GM23338 (cell line): ENCODE data around the gene TXNL4A. TPM values are rescaled to one million over a fixed set of nuclear protein-coding genes. Genes with fewer than 3 reads are reported as not detected.

ENCODE experiments used
- ATAC-seq: fragments of 200-7000 bp; cut with Tn5 transposase; 3 replicates; pipeline ENCODE4 v1.9.1; 2020
- DNase-seq: peaks from one replicate; pipeline ENCODE4 v3.0.0-alpha.2; 2015; ENCODE audit warnings: low spot score
- H2AFZ ChIP-seq: fragments of 200-600 bp; sonication (generic); 2 replicates; pipeline ENCODE4 v1.8.0; 2016; ENCODE audit warnings: antibody characterized with exemption, mild to moderate bottlenecking, moderate library complexity
- H3F3A ChIP-seq: fragments of 200-600 bp; sonication (generic); replicated peaks from 2 replicates; pipeline ENCODE4 v1.8.0; 2017; ENCODE audit warnings: antibody characterized with exemption, mixed run types, low read depth
- H3K27ac ChIP-seq: fragments of 200-600 bp; sonication (generic); 2 replicates; pipeline ENCODE4 v1.6.1; 2016; ENCODE audit warnings: low read depth
- H3K27me3 ChIP-seq: fragments of 200-600 bp; sonication (generic); 2 replicates; pipeline ENCODE4 v1.8.0; 2016; ENCODE audit warnings: mild to moderate bottlenecking, mixed run types, moderate library complexity; ENCODE audit not compliant: insufficient read depth
- H3K36me3 ChIP-seq: fragments of 200-600 bp; sonication (generic); 2 replicates; pipeline ENCODE4 v1.8.0; 2016; ENCODE audit warnings: mild to moderate bottlenecking; ENCODE audit not compliant: insufficient read depth
- H3K4me1 ChIP-seq: fragments of 200-600 bp; sonication (generic); 2 replicates; pipeline ENCODE4 v1.8.0; 2016; ENCODE audit warnings: mild to moderate bottlenecking, moderate library complexity; ENCODE audit not compliant: insufficient read depth
- H3K4me2 ChIP-seq: fragments of 200-600 bp; sonication (generic); 2 replicates; pipeline ENCODE4 v1.7.1; 2017; ENCODE audit warnings: mixed run types
- H3K4me3 ChIP-seq: fragments of 200-600 bp; sonication (generic); 2 replicates; pipeline ENCODE4 v1.6.1; 2016; ENCODE audit warnings: mixed run types
- H3K79me2 ChIP-seq: fragments of 200-600 bp; sonication (generic); replicated peaks from 2 replicates; pipeline ENCODE4 v1.8.0; 2017; ENCODE audit warnings: mild to moderate bottlenecking; ENCODE audit not compliant: insufficient read depth
- H3K9me2 ChIP-seq: fragments of 200-600 bp; sonication (generic); 2 replicates; pipeline ENCODE4 v1.8.0; 2017; ENCODE audit not compliant: insufficient read depth
- H4K20me1 ChIP-seq: fragments of 200-600 bp; sonication (generic); replicated peaks from 2 replicates; pipeline ENCODE4 v1.8.0; 2017; ENCODE audit warnings: mild to moderate bottlenecking; ENCODE audit not compliant: insufficient read depth
- H3K27ac Mint-ChIP-seq: 2 replicates; pipeline ENCODE4 v1.8.0; 2020; ENCODE audit warnings: inconsistent platforms, mild to moderate bottlenecking, moderate library complexity, mixed read lengths
- H3K27me3 Mint-ChIP-seq: 3 replicates; pipeline ENCODE4 v1.8.0; 2022; ENCODE audit warnings: low read depth, mild to moderate bottlenecking, moderate library complexity, mixed read lengths, inconsistent platforms; ENCODE audit not compliant: insufficient read depth, poor library complexity
- H3K36me3 Mint-ChIP-seq: 3 replicates; pipeline ENCODE4 v1.8.0; 2021; ENCODE audit warnings: low read depth, mild to moderate bottlenecking, inconsistent platforms, moderate library complexity, mixed read lengths
- H3K4me1 Mint-ChIP-seq: 3 replicates; pipeline ENCODE4 v1.8.0; 2020; ENCODE audit warnings: mild to moderate bottlenecking, inconsistent platforms, mixed read lengths
- H3K4me3 Mint-ChIP-seq: 3 replicates; pipeline ENCODE4 v1.8.0; 2021; ENCODE audit warnings: moderate library complexity, mild to moderate bottlenecking, inconsistent platforms, mixed read lengths
- H3K9me3 Mint-ChIP-seq: 3 replicates; pipeline ENCODE4 v1.8.0; 2020; ENCODE audit warnings: moderate library complexity, mild to moderate bottlenecking, inconsistent platforms, mixed read lengths
- CREB1 ChIP-seq: fragments of 250-450 bp; sonication (Bioruptor Pico); IDR thresholded peaks from 2 replicates; pipeline ENCODE4 v1.5.0; 2020; ENCODE audit warnings: low read depth, mild to moderate bottlenecking, moderate library complexity
- EZH2 ChIP-seq: fragments of 200-600 bp; sonication (generic); IDR thresholded peaks from one replicate; pipeline ENCODE4 v1.8.0; 2017; ENCODE audit warnings: antibody characterized with exemption, mild to moderate bottlenecking, low read depth; ENCODE audit not compliant: unreplicated experiment
- JUNB ChIP-seq: IDR thresholded peaks from one replicate; pipeline ENCODE4 v1.6.1; 2016; ENCODE audit warnings: antibody characterized with exemption; ENCODE audit not compliant: unreplicated experiment
- NANOG ChIP-seq: IDR thresholded peaks from 2 replicates; pipeline ENCODE4 v1.6.1; 2016; ENCODE audit warnings: antibody characterized with exemption, borderline replicate concordance
- POLR2AphosphoS5 ChIP-seq: IDR thresholded peaks from 2 replicates; pipeline ENCODE4 v1.6.1; 2016; ENCODE audit warnings: antibody characterized with exemption, low read depth
- REST ChIP-seq: IDR thresholded peaks from one replicate; pipeline ENCODE4 v1.6.1; 2018; ENCODE audit warnings: antibody characterized with exemption; ENCODE audit not compliant: unreplicated experiment
- STAT1 ChIP-seq: IDR thresholded peaks from one replicate; pipeline ENCODE4 v1.6.1; 2016; ENCODE audit warnings: antibody characterized with exemption; ENCODE audit not compliant: unreplicated experiment
- ZNF331 ChIP-seq: fragments of 250-450 bp; sonication (Bioruptor Pico); IDR thresholded peaks from 2 replicates; pipeline ENCODE4 v1.5.0; 2020; ENCODE audit warnings: low read depth, mild to moderate bottlenecking, moderate library complexity
- polyA plus RNA-seq: library from polyadenylated mRNA; unstranded; fragments of >200 nt; fragmentation: Nextera tagmentation; extraction: Ambion mirVana; gene quantifications from 2 replicates; pipeline ENCODE4 v1.2.1, GENCODE V29; 2016
- total RNA-seq: library from RNA; depleted of rRNA; stranded (reverse); fragments of >200 nt; shearing (Covaris generic); gene quantifications from 2 replicates; pipeline ENCODE4 v1.2.3, GENCODE V29; 2014

Gene TXNL4A
- total and polyA plus RNA-seq, 2 experiments from 2014 or later: 51.0 to 271 TPM

GRCh38 chr18:79947881-79948610, 40.3 kb downstream of the TXNL4A start:
- Histone ChIP-seq H4K20me1 (peaks cover 11% of the 10 kb centered on the region; the same call in 1 of the 2 replicates), H3K27me3 (peaks cover 31% of the 10 kb centered on the region), H3K4me2 (no peak overlapping the region), H3K27ac (no peak overlapping the region), H3K9me2 (no peaks in the 10 kb centered on the region), H3K36me3 (no peaks in the 10 kb centered on the region), H3K4me1 (peaks cover 1% of the 10 kb centered on the region; the same call in 1 of the 2 replicates), H3K4me3 (no peak overlapping the region), H3F3A (0 out of 2 replicates have a peak, but pooled peaks cover 1% of the 10 kb centered on the region), H3K79me2 (no peaks in the 10 kb centered on the region), H2AFZ (no peak overlapping the region)
- TF ChIP-seq JUNB: no peak
- no peak for TF ChIP-seq ZNF331
- Mint-ChIP-seq H3K27ac (no peak overlapping the region), H3K9me3 (no peaks in the 10 kb centered on the region; the same call in 2 of the 3 replicates), H3K27me3 (peaks cover 31% of the 10 kb centered on the region), H3K4me1 (peaks cover 17% of the 10 kb centered on the region), H3K4me3 (no peak overlapping the region), H3K36me3 (no peaks in the 10 kb centered on the region; the same call in 2 of the 3 replicates)
- no peak for ATAC-seq
- no peak for DNase-seq

GRCh38 chr18:79947054-79947755, 41.2 kb downstream of the TXNL4A start:
- peaks cover 17% of the 10 kb centered on the region for H3K4me1 Mint-ChIP-seq
- no peaks in the 10 kb centered on the region for H3K79me2 ChIP-seq
- no peaks in the 10 kb centered on the region; the same call in 2 of the 3 replicates for H3K9me3 Mint-ChIP-seq
- no peak overlapping the region for H2AFZ ChIP-seq
- no peaks in the 10 kb centered on the region; the same call in 2 of the 3 replicates for H3K36me3 Mint-ChIP-seq
- H3F3A ChIP-seq: no peaks in the 10 kb centered on the region
- H3K4me2 ChIP-seq: no peak overlapping the region
- TF ChIP-seq JUNB: no peak
- TF ChIP-seq CREB1 (CRISPR knock-in tag): no peak
- H3K27me3 Mint-ChIP-seq: peaks cover 22% of the 10 kb centered on the region
- H3K4me3 ChIP-seq: no peak overlapping the region
- H4K20me1 ChIP-seq: peaks cover 11% of the 10 kb centered on the region; the same call in 1 of the 2 replicates
- H3K27ac ChIP-seq: no peak overlapping the region
- H3K9me2 ChIP-seq: no peaks in the 10 kb centered on the region
- no peak for DNase-seq
- no peak overlapping the region for H3K4me3 Mint-ChIP-seq
- peaks cover 23% of the 10 kb centered on the region for H3K27me3 ChIP-seq
- no peak for ATAC-seq
- no peaks in the 10 kb centered on the region for H3K36me3 ChIP-seq
- no peaks in the 10 kb centered on the region for H3K4me1 ChIP-seq
- no peak overlapping the region for H3K27ac Mint-ChIP-seq

- peak; percentile 31; the same call in 2 of the 3 replicates for ATAC-seq
- peaks cover 10% of the 10 kb centered on the region; the same call in 1 of the 2 replicates for H4K20me1 ChIP-seq
Observed at GRCh38 chr18:79945118-79946042, 43.0 kb downstream of the TXNL4A start.

More at GRCh38 chr18:79945118-79946042, 43.0 kb downstream of the TXNL4A start:
- peaks cover 13% of the 10 kb centered on the region for H3K27me3 ChIP-seq
- H2AFZ ChIP-seq: no peak overlapping the region
- Mint-ChIP-seq H3K9me3 (no peaks in the 10 kb centered on the region; the same call in 2 of the 3 replicates), H3K27ac (no peak overlapping the region), H3K36me3 (no peaks in the 10 kb centered on the region; the same call in 2 of the 3 replicates), H3K27me3 (peaks cover 17% of the 10 kb centered on the region), H3K4me3 (no peak overlapping the region), H3K4me1 (peaks cover 17% of the 10 kb centered on the region)
- DNase-seq: no peak
- no peak overlapping the region for H3K4me3 ChIP-seq
- TF ChIP-seq STAT1: no peak
- TF ChIP-seq EZH2: no peak
- TF ChIP-seq POLR2AphosphoS5: no peak
- no peak for TF ChIP-seq REST
- no peak for TF ChIP-seq NANOG
- no peak overlapping the region for H3K4me2 ChIP-seq
- H3K4me1 ChIP-seq: no peaks in the 10 kb centered on the region
- no peaks in the 10 kb centered on the region for H3K79me2 ChIP-seq
- no peaks in the 10 kb centered on the region for H3F3A ChIP-seq
- no peaks in the 10 kb centered on the region for H3K9me2 ChIP-seq
- no peaks in the 10 kb centered on the region for H3K36me3 ChIP-seq
- no peak overlapping the region for H3K27ac ChIP-seq
